GM23338 (cell line): Measurements from ENCODE around the gene SH3TC1. TPM values are rescaled to one million over a fixed set of nuclear protein-coding genes. Genes with fewer than 3 reads are reported as not detected.

Source experiments
- ATAC-seq: fragments of 200-7000 bp; cut with Tn5 transposase; 3 replicates; pipeline ENCODE4 v1.9.1; 2020
- DNase-seq: peaks from one replicate; pipeline ENCODE4 v3.0.0-alpha.2; 2015; ENCODE audit warnings: low spot score
- H2AFZ ChIP-seq: fragments of 200-600 bp; sonication (generic); 2 replicates; pipeline ENCODE4 v1.8.0; 2016; ENCODE audit warnings: antibody characterized with exemption, mild to moderate bottlenecking, moderate library complexity
- H3F3A ChIP-seq: fragments of 200-600 bp; sonication (generic); replicated peaks from 2 replicates; pipeline ENCODE4 v1.8.0; 2017; ENCODE audit warnings: antibody characterized with exemption, mixed run types, low read depth
- H3K27ac ChIP-seq: fragments of 200-600 bp; sonication (generic); 2 replicates; pipeline ENCODE4 v1.6.1; 2016; ENCODE audit warnings: low read depth
- H3K27me3 ChIP-seq: fragments of 200-600 bp; sonication (generic); 2 replicates; pipeline ENCODE4 v1.8.0; 2016; ENCODE audit warnings: mild to moderate bottlenecking, mixed run types, moderate library complexity; ENCODE audit not compliant: insufficient read depth
- H3K36me3 ChIP-seq: fragments of 200-600 bp; sonication (generic); 2 replicates; pipeline ENCODE4 v1.8.0; 2016; ENCODE audit warnings: mild to moderate bottlenecking; ENCODE audit not compliant: insufficient read depth
- H3K4me1 ChIP-seq: fragments of 200-600 bp; sonication (generic); 2 replicates; pipeline ENCODE4 v1.8.0; 2016; ENCODE audit warnings: mild to moderate bottlenecking, moderate library complexity; ENCODE audit not compliant: insufficient read depth
- H3K4me2 ChIP-seq: fragments of 200-600 bp; sonication (generic); 2 replicates; pipeline ENCODE4 v1.7.1; 2017; ENCODE audit warnings: mixed run types
- H3K4me3 ChIP-seq: fragments of 200-600 bp; sonication (generic); 2 replicates; pipeline ENCODE4 v1.6.1; 2016; ENCODE audit warnings: mixed run types
- H3K79me2 ChIP-seq: fragments of 200-600 bp; sonication (generic); replicated peaks from 2 replicates; pipeline ENCODE4 v1.8.0; 2017; ENCODE audit warnings: mild to moderate bottlenecking; ENCODE audit not compliant: insufficient read depth
- H3K9me2 ChIP-seq: fragments of 200-600 bp; sonication (generic); 2 replicates; pipeline ENCODE4 v1.8.0; 2017; ENCODE audit not compliant: insufficient read depth
- H4K20me1 ChIP-seq: fragments of 200-600 bp; sonication (generic); replicated peaks from 2 replicates; pipeline ENCODE4 v1.8.0; 2017; ENCODE audit warnings: mild to moderate bottlenecking; ENCODE audit not compliant: insufficient read depth
- H3K27ac Mint-ChIP-seq: 2 replicates; pipeline ENCODE4 v1.8.0; 2020; ENCODE audit warnings: inconsistent platforms, mild to moderate bottlenecking, moderate library complexity, mixed read lengths
- H3K27me3 Mint-ChIP-seq: 3 replicates; pipeline ENCODE4 v1.8.0; 2022; ENCODE audit warnings: low read depth, mild to moderate bottlenecking, moderate library complexity, mixed read lengths, inconsistent platforms; ENCODE audit not compliant: insufficient read depth, poor library complexity
- H3K36me3 Mint-ChIP-seq: 3 replicates; pipeline ENCODE4 v1.8.0; 2021; ENCODE audit warnings: low read depth, mild to moderate bottlenecking, inconsistent platforms, moderate library complexity, mixed read lengths
- H3K4me1 Mint-ChIP-seq: 3 replicates; pipeline ENCODE4 v1.8.0; 2020; ENCODE audit warnings: mild to moderate bottlenecking, inconsistent platforms, mixed read lengths
- H3K4me3 Mint-ChIP-seq: 3 replicates; pipeline ENCODE4 v1.8.0; 2021; ENCODE audit warnings: moderate library complexity, mild to moderate bottlenecking, inconsistent platforms, mixed read lengths
- H3K9me3 Mint-ChIP-seq: 3 replicates; pipeline ENCODE4 v1.8.0; 2020; ENCODE audit warnings: moderate library complexity, mild to moderate bottlenecking, inconsistent platforms, mixed read lengths
- CTCF ChIP-seq, 2 experiments: fragments of 200-600 bp in 1 of 2; sonication (generic) in 1 of 2; conservative IDR thresholded peaks; 2 replicates each; pipeline versions ENCODE4 v1.5.1 to v1.6.1; 2016 to 2017; ENCODE audit warnings: antibody characterized with exemption in 2 of 2, low read depth in 2 of 2, mild to moderate bottlenecking in 2 of 2, moderate library complexity in 1 of 2
- EZH2 ChIP-seq: fragments of 200-600 bp; sonication (generic); IDR thresholded peaks from one replicate; pipeline ENCODE4 v1.8.0; 2017; ENCODE audit warnings: antibody characterized with exemption, mild to moderate bottlenecking, low read depth; ENCODE audit not compliant: unreplicated experiment
- EZH2phosphoT487 ChIP-seq: fragments of 200-600 bp; sonication (generic); IDR thresholded peaks from one replicate; pipeline ENCODE4 v1.8.1; 2018; ENCODE audit warnings: antibody characterized with exemption; ENCODE audit not compliant: unreplicated experiment
- JUNB ChIP-seq: IDR thresholded peaks from one replicate; pipeline ENCODE4 v1.6.1; 2016; ENCODE audit warnings: antibody characterized with exemption; ENCODE audit not compliant: unreplicated experiment
- STAT1 ChIP-seq: IDR thresholded peaks from one replicate; pipeline ENCODE4 v1.6.1; 2016; ENCODE audit warnings: antibody characterized with exemption; ENCODE audit not compliant: unreplicated experiment
- ZNF114 ChIP-seq: fragments of 250-450 bp; sonication (Bioruptor Pico); IDR thresholded peaks from 2 replicates; pipeline ENCODE4 v1.5.0; 2020; ENCODE audit warnings: mild to moderate bottlenecking, moderate library complexity
- ZNF331 ChIP-seq: fragments of 250-450 bp; sonication (Bioruptor Pico); IDR thresholded peaks from 2 replicates; pipeline ENCODE4 v1.5.0; 2020; ENCODE audit warnings: low read depth, mild to moderate bottlenecking, moderate library complexity
- polyA plus RNA-seq: library from polyadenylated mRNA; unstranded; fragments of >200 nt; fragmentation: Nextera tagmentation; extraction: Ambion mirVana; gene quantifications from 2 replicates; pipeline ENCODE4 v1.2.1, GENCODE V29; 2016
- total RNA-seq: library from RNA; depleted of rRNA; stranded (reverse); fragments of >200 nt; shearing (Covaris generic); gene quantifications from 2 replicates; pipeline ENCODE4 v1.2.3, GENCODE V29; 2014

The SH3TC1 gene
- total and polyA plus RNA-seq, 2 experiments from 2014 or later: 0.07 TPM; not detected in 1

- no peak overlapping the region for H3K4me3 Mint-ChIP-seq
- H3K9me3 Mint-ChIP-seq: no peaks in the 10 kb centered on the region
- Histone ChIP-seq H3K36me3 (no peaks in the 10 kb centered on the region), H3F3A (no peaks in the 10 kb centered on the region), H3K4me3 (no peak overlapping the region), H3K4me2 (no peak overlapping the region), H3K27me3 (no peaks in the 10 kb centered on the region), H3K79me2 (no peaks in the 10 kb centered on the region), H3K9me2 (no peaks in the 10 kb centered on the region), H3K4me1 (no peaks in the 10 kb centered on the region), H4K20me1 (no peaks in the 10 kb centered on the region), H3K27ac (no peak overlapping the region), H2AFZ (no peak overlapping the region)
- H3K27me3 Mint-ChIP-seq: peaks cover 18% of the 10 kb centered on the region
- DNase-seq (no peak), ATAC-seq (no peak)
- H3K27ac Mint-ChIP-seq: no peak overlapping the region
- 0 out of 3 replicates have a peak, but pooled peaks cover 2% of the 10 kb centered on the region for H3K4me1 Mint-ChIP-seq
- no peaks in the 10 kb centered on the region for H3K36me3 Mint-ChIP-seq
- TF ChIP-seq STAT1 (no peak), JUNB (no peak)
Observed at GRCh38 chr4:8276358-8277240, 77.5 kb downstream of the SH3TC1 start.

- Histone ChIP-seq H3K4me2 (no peak overlapping the region), H3F3A (no peaks in the 10 kb centered on the region), H3K9me2 (no peaks in the 10 kb centered on the region), H3K4me1 (no peaks in the 10 kb centered on the region), H4K20me1 (no peaks in the 10 kb centered on the region), H3K4me3 (no peak overlapping the region), H3K36me3 (no peaks in the 10 kb centered on the region), H3K79me2 (no peaks in the 10 kb centered on the region), H3K27me3 (no peaks in the 10 kb centered on the region), H3K27ac (no peak overlapping the region), H2AFZ (no peak overlapping the region)
- Mint-ChIP-seq H3K4me1 (0 out of 3 replicates have a peak, but pooled peaks cover 2% of the 10 kb centered on the region), H3K36me3 (no peaks in the 10 kb centered on the region), H3K27ac (no peak overlapping the region), H3K4me3 (no peak overlapping the region), H3K27me3 (peaks cover 16% of the 10 kb centered on the region), H3K9me3 (no peaks in the 10 kb centered on the region)
- ATAC-seq (no peak), DNase-seq (no peak)
- TF ChIP-seq CTCF (conservative IDR thresholded peaks at IDR 0.05; ENCODE audit: low read depth in 2 of 2) (peak in 1 of 2 experiments; percentile 30; a peak in 2 of 4 replicates), EZH2 (no peak)
Observed at GRCh38 chr4:8277356-8278008, 78.4 kb downstream of the SH3TC1 start.

- H3F3A ChIP-seq: no peaks in the 10 kb centered on the region
- H3K4me2 ChIP-seq: no peak overlapping the region
- no peaks in the 10 kb centered on the region for H3K9me2 ChIP-seq
- H3K4me3 ChIP-seq: no peak overlapping the region
- no peaks in the 10 kb centered on the region for H3K36me3 ChIP-seq
- DNase-seq (no peak), ATAC-seq (no peak)
- Mint-ChIP-seq H3K27ac (no peak overlapping the region), H3K4me3 (no peak overlapping the region), H3K27me3 (peaks cover 14% of the 10 kb centered on the region), H3K36me3 (no peaks in the 10 kb centered on the region), H3K4me1 (peaks cover 2% of the 10 kb centered on the region; the same call in 1 of the 3 replicates), H3K9me3 (no peaks in the 10 kb centered on the region)
- no peak overlapping the region for H2AFZ ChIP-seq
- no peaks in the 10 kb centered on the region for H3K4me1 ChIP-seq
- no peaks in the 10 kb centered on the region for H3K27me3 ChIP-seq
- H3K79me2 ChIP-seq: no peaks in the 10 kb centered on the region
- H3K27ac ChIP-seq: no peak overlapping the region
- H4K20me1 ChIP-seq: no peaks in the 10 kb centered on the region
- TF ChIP-seq EZH2phosphoT487: no peak
- TF ChIP-seq JUNB: no peak
- TF ChIP-seq ZNF114: no peak
- no peak for TF ChIP-seq ZNF331 (CRISPR knock-in tag)
- TF ChIP-seq STAT1: no peak
Observed at GRCh38 chr4:8278009-8278395, 78.9 kb downstream of the SH3TC1 start.
